Neural cell (in vitro differentiated cells): Measurements from ENCODE around the gene OSBPL5.

ENCODE experiments used
- EZH2 ChIP-seq: fragments of 200-600, 300-800 bp; shearing (Covaris generic), sonication (generic); IDR thresholded peaks from 2 replicates; pipeline ENCODE4 v1.6.1; 2014; ENCODE audit warnings: antibody characterized with exemption, low read length, borderline replicate concordance, mild to moderate bottlenecking; ENCODE audit not compliant: insufficient read depth, poor library complexity, severe bottlenecking
- MXI1 ChIP-seq: fragments of 450-650 bp; conservative IDR thresholded peaks from 2 replicates; pipeline ENCODE4 v1.6.1; 2014; ENCODE audit warnings: antibody characterized with exemption, mild to moderate bottlenecking; ENCODE audit not compliant: poor library complexity, severe bottlenecking
- TAF1 ChIP-seq: IDR thresholded peaks from 2 replicates; pipeline ENCODE4 v1.6.1; 2012; ENCODE audit warnings: low read depth
- TF ChIP-seq, protein P1 (sequence below): fragments of 450-650 bp; IDR thresholded peaks from 2 replicates; pipeline ENCODE4 v1.5.1; 2014; ENCODE audit warnings: antibody characterized with exemption, mild to moderate bottlenecking, moderate library complexity; ENCODE audit not compliant: poor library complexity, severe bottlenecking

- TF ChIP-seq, protein P1, sequence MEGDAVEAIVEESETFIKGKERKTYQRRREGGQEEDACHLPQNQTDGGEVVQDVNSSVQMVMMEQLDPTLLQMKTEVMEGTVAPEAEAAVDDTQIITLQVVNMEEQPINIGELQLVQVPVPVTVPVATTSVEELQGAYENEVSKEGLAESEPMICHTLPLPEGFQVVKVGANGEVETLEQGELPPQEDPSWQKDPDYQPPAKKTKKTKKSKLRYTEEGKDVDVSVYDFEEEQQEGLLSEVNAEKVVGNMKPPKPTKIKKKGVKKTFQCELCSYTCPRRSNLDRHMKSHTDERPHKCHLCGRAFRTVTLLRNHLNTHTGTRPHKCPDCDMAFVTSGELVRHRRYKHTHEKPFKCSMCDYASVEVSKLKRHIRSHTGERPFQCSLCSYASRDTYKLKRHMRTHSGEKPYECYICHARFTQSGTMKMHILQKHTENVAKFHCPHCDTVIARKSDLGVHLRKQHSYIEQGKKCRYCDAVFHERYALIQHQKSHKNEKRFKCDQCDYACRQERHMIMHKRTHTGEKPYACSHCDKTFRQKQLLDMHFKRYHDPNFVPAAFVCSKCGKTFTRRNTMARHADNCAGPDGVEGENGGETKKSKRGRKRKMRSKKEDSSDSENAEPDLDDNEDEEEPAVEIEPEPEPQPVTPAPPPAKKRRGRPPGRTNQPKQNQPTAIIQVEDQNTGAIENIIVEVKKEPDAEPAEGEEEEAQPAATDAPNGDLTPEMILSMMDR, result no peak
- no peak for TF ChIP-seq TAF1
- no peak for TF ChIP-seq EZH2
- no peak for TF ChIP-seq MXI1
These were observed 9.3 kb upstream of the OSBPL5 start for GRCh38 chr11:3174387-3174786.
